ENCODE measurements around the gene CHD8. TPM values are rescaled to one million over a fixed set of nuclear protein-coding genes. Genes with fewer than 3 reads are reported as not detected.

The CHD8 gene
- total and polyA plus RNA-seq, 2 donors (not counting 3 experiments of a cell fraction or from before 2014, with no cell fraction given): 52.3 to 94.3 TPM

DNA sequence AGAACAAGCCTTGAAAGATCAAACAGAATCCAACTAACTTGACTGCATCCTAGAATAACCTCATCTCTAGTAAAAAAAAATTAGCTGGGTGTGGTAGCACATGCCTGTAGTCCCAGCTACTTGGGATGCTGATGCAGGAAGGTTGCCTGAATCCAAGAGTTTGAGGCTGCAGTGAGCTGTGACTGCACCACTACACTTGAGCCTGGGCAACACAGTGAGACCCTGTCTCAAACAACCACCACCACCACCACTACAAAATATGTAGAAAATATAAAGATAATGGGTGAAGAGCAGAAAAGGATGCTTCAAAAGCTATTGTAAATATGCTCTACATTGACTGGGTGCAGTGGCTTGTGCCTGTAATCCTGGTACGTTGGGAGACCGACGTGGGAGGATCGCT lies 99.4 kb downstream of the CHD8 start:
- POLR2A ChIA-PET: no interaction called here
- Histone ChIP-seq H2AFZ (ENCODE audit: low read depth, low read length) (no peak overlapping the region), H3K79me2 (ENCODE audit: control insufficient read depth, insufficient read depth, low read length) (no peaks in the 10 kb centered on the region), H3K4me1 (ENCODE audit: control insufficient read depth, extremely low read depth, insufficient read depth, low read length) (no peaks in the 10 kb centered on the region), H3K4me2 (ENCODE audit: insufficient read depth, low read length) (no peak overlapping the region), H3K36me3 (ENCODE audit: control insufficient read depth in 2 of 2, extremely low read depth in 1 of 2, insufficient read depth in 2 of 2, low read length in 2 of 2) (peaks cover 34 to 42% of the 10 kb centered on the region in 2 experiments), H3K27ac (ENCODE audit: insufficient read depth, low read depth, low read length) (no peak overlapping the region), H3K27me3 (ENCODE audit: control insufficient read depth in 2 of 2, insufficient read depth in 2 of 2, low read length in 2 of 2) (no peaks in the 10 kb centered on the region), H3K9me1 (replicated peaks; ENCODE audit: control insufficient read depth, extremely low read depth, insufficient read depth, low read length) (no peaks in the 10 kb centered on the region), H4K20me1 (replicated peaks; ENCODE audit: control insufficient read depth, extremely low read depth, insufficient read depth, low read length) (no peaks in the 10 kb centered on the region), H3K4me3 (replicated peaks in 1 of 3; ENCODE audit: insufficient read depth in 1 of 3, low read depth in 1 of 3, low read length in 3 of 3) (no peak overlapping the region), H3K9me3 (replicated peaks; ENCODE audit: control insufficient read depth, insufficient read depth, low read length) (no peaks in the 10 kb centered on the region), H3K9ac (replicated peaks; ENCODE audit: extremely low read depth, insufficient read depth, low read length) (no peak overlapping the region)
- DNase-seq (ENCODE audit: low read depth, low spot score): no peak
- dilution Hi-C loops (cut with MboI; ENCODE audit: extremely low pct_ligation_motif_present, low sequenced_read_pairs) (no loop called here), intact Hi-C loops (cut with micrococcal nuclease) (loop anchor here (10.0 kb wide), 1 partner anchor 58 kb away; no protein-coding TSS in a partner anchor)
- CTCF ChIA-PET: no interaction called here
- no peak for TF ChIP-seq MYC (IDR thresholded peaks at IDR 0.05; ENCODE audit: low read depth, low read length)
- no peak for TF ChIP-seq POLR2A (IDR thresholded peaks at IDR 0.05; ENCODE audit: low read depth, low read length)
- no peak for TF ChIP-seq GATA2 (IDR thresholded peaks at IDR 0.05; ENCODE audit: insufficient read depth, insufficient read length, low read depth, low read length)
- TF ChIP-seq FOS (IDR thresholded peaks at IDR 0.05; ENCODE audit: borderline replicate concordance, insufficient read depth, low read length): no peak
- TF ChIP-seq, protein P1, sequence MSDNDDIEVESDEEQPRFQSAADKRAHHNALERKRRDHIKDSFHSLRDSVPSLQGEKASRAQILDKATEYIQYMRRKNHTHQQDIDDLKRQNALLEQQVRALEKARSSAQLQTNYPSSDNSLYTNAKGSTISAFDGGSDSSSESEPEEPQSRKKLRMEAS (IDR thresholded peaks at IDR 0.05; ENCODE audit: insufficient read depth, insufficient read length): no peak
- no peak for TF ChIP-seq EZH2 (IDR thresholded peaks at IDR 0.05; ENCODE audit: borderline replicate concordance, low read depth, low read length, severe bottlenecking)
- no peak for TF ChIP-seq JUN (IDR thresholded peaks at IDR 0.05; ENCODE audit: borderline replicate concordance, insufficient read depth, insufficient read length, low read depth)
- TF ChIP-seq POLR2AphosphoS5 (IDR thresholded peaks at IDR 0.05; ENCODE audit: insufficient read depth, low read depth, low read length): no peak
- TF ChIP-seq, protein P2, sequence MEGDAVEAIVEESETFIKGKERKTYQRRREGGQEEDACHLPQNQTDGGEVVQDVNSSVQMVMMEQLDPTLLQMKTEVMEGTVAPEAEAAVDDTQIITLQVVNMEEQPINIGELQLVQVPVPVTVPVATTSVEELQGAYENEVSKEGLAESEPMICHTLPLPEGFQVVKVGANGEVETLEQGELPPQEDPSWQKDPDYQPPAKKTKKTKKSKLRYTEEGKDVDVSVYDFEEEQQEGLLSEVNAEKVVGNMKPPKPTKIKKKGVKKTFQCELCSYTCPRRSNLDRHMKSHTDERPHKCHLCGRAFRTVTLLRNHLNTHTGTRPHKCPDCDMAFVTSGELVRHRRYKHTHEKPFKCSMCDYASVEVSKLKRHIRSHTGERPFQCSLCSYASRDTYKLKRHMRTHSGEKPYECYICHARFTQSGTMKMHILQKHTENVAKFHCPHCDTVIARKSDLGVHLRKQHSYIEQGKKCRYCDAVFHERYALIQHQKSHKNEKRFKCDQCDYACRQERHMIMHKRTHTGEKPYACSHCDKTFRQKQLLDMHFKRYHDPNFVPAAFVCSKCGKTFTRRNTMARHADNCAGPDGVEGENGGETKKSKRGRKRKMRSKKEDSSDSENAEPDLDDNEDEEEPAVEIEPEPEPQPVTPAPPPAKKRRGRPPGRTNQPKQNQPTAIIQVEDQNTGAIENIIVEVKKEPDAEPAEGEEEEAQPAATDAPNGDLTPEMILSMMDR (IDR thresholded peaks at IDR 0.05; ENCODE audit: extremely low read depth in 1 of 2, insufficient read depth in 1 of 2, low read depth in 1 of 2, low read length in 2 of 2): no peak
- FAIRE-seq: no peak
- no TSS peak for BruUV-seq (replicated peaks)

Data from endothelial cell of umbilical vein (primary cell).